ENCODE results near the gene MISP3.

MISP3 gene

GRCh38 chr19:14106840-14107239, 34.3 kb downstream of the MISP3 start:
- no peak for DNase-seq

- DNase-seq, result no peak
These were observed 35.2 kb downstream of the MISP3 start for GRCh38 chr19:14107581-14108461.

GRCh38 chr19:14110650-14111049, 38.1 kb downstream of the MISP3 start:
- DNase-seq, result no peak

GRCh38 chr19:14111486-14111885, 38.9 kb downstream of the MISP3 start:
- DNase-seq, result no peak

- DNase-seq, result no peak
These were observed 39.6 kb downstream of the MISP3 start for GRCh38 chr19:14112051-14112808.

GRCh38 chr19:14112809-14113385, 40.3 kb downstream of the MISP3 start:
- DNase-seq, result no peak

GRCh38 chr19:14113762-14114414, 41.3 kb downstream of the MISP3 start:
- no peak for DNase-seq

- no peak for DNase-seq
These were observed 41.9 kb downstream of the MISP3 start for GRCh38 chr19:14114439-14114838.

GRCh38 chr19:14114854-14115253, 42.3 kb downstream of the MISP3 start:
- DNase-seq, result peak; percentile 62

- DNase-seq, result no peak
These were observed 43.2 kb downstream of the MISP3 start for GRCh38 chr19:14115756-14116155.

GRCh38 chr19:14116525-14116917, 43.9 kb downstream of the MISP3 start:
- DNase-seq, result no peak

GRCh38 chr19:14116918-14117578, 44.5 kb downstream of the MISP3 start:
- no peak for DNase-seq

GRCh38 chr19:14117668-14118164, 45.1 kb downstream of the MISP3 start, which contains the start of gene PRKACA:
Gene PRKACA, minus strand, starts transcription at chr19:14117762. Its CDS starts 215 bp downstream, at chr19:14117547.
- peak; percentile 93 for DNase-seq

- no peak for DNase-seq
These were observed 45.8 kb downstream of the MISP3 start for GRCh38 chr19:14118165-14119051.

GRCh38 chr19:14119146-14119545, 46.6 kb downstream of the MISP3 start:
- DNase-seq, result no peak

GRCh38 chr19:14119644-14120496, 47.3 kb downstream of the MISP3 start:
- DNase-seq, result no peak

GRCh38 chr19:14120497-14120780, 47.9 kb downstream of the MISP3 start:
- no peak for DNase-seq

- no peak for DNase-seq
These were observed 50.3 kb downstream of the MISP3 start for GRCh38 chr19:14122924-14123323.
